Transverse colon (tissue), 3 donors: Measurements from ENCODE around the gene OR1N1.

Source experiments
- POLR2A ChIP-seq: fragments of 450-650 bp; IDR thresholded peaks from one replicate; pipeline ENCODE4 v1.6.1; 2016; ENCODE audit warnings: antibody characterized with exemption, mild to moderate bottlenecking, moderate library complexity
- TF ChIP-seq, protein P1 (sequence below), 5 experiments: fragments of 200-600 bp in 3 of 5; fragments of 450-650 bp in 2 of 5; sonication (generic) in 3 of 5; IDR thresholded peaks; 1 replicate in 2 of 5; 2 replicates in 3 of 5; pipeline ENCODE4 v1.5.1; 2016 to 2017; ENCODE audit warnings: antibody characterized with exemption in 5 of 5, inconsistent platforms in 3 of 5, mild to moderate bottlenecking in 2 of 5, moderate library complexity in 1 of 5

DNA sequence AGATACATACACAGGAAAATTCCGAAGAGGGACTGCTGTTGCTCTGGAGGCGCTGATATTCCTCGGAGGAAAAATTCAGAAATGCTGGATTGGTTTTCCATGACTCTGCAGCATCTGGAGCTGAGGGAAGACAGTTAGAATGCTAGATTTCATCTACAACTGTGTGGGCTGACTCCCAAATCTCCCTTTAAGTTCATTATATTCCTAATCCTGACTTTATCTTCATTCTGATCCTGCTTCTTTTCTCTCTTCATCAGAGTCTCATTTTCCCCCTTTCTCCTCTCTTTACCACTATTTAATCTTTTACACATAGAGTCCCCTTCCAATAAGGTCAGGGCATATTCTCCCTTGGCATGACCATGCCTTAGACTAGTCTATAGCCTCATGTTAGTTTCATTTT, at the start of gene OR1N1:
- TF ChIP-seq, protein P1, sequence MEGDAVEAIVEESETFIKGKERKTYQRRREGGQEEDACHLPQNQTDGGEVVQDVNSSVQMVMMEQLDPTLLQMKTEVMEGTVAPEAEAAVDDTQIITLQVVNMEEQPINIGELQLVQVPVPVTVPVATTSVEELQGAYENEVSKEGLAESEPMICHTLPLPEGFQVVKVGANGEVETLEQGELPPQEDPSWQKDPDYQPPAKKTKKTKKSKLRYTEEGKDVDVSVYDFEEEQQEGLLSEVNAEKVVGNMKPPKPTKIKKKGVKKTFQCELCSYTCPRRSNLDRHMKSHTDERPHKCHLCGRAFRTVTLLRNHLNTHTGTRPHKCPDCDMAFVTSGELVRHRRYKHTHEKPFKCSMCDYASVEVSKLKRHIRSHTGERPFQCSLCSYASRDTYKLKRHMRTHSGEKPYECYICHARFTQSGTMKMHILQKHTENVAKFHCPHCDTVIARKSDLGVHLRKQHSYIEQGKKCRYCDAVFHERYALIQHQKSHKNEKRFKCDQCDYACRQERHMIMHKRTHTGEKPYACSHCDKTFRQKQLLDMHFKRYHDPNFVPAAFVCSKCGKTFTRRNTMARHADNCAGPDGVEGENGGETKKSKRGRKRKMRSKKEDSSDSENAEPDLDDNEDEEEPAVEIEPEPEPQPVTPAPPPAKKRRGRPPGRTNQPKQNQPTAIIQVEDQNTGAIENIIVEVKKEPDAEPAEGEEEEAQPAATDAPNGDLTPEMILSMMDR (IDR thresholded peaks at IDR 0.05), result no peak
- no peak for TF ChIP-seq POLR2A
